Measurements from ENCODE around the gene POLR2H.

DNA sequence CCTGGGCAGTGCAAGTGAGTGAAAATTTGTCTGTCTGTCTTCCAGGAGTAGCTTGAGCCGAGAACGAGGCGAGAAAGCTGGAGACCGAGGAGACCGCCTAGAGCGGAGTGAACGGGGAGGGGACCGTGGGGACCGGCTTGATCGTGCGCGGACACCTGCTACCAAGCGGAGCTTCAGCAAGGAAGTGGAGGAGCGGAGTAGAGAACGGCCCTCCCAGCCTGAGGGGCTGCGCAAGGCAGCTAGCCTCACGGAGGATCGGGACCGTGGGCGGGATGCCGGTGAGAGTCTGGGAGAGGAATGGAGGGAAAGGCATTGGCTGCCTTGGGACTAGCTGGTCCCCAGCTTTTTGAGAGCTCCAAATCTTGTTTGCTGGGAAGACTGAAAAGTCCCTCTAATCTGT is 34.3 kb upstream of the POLR2H start:
- TF ChIP-seq, protein P1, sequence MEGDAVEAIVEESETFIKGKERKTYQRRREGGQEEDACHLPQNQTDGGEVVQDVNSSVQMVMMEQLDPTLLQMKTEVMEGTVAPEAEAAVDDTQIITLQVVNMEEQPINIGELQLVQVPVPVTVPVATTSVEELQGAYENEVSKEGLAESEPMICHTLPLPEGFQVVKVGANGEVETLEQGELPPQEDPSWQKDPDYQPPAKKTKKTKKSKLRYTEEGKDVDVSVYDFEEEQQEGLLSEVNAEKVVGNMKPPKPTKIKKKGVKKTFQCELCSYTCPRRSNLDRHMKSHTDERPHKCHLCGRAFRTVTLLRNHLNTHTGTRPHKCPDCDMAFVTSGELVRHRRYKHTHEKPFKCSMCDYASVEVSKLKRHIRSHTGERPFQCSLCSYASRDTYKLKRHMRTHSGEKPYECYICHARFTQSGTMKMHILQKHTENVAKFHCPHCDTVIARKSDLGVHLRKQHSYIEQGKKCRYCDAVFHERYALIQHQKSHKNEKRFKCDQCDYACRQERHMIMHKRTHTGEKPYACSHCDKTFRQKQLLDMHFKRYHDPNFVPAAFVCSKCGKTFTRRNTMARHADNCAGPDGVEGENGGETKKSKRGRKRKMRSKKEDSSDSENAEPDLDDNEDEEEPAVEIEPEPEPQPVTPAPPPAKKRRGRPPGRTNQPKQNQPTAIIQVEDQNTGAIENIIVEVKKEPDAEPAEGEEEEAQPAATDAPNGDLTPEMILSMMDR (IDR thresholded peaks at IDR 0.05; ENCODE audit: low read depth, low read length, poor library complexity, severe bottlenecking): no peak
- TF ChIP-seq EZH2phosphoT487 (IDR thresholded peaks at IDR 0.05; ENCODE audit: borderline replicate concordance, low read length): no peak

Data from DOHH2 (cell line).